ENCODE measurements around the gene PLXDC1.
A peak's percentile ranks its signal among the peaks of the same experiment; 100 is the strongest.
"Not testable (repeated sequence)": the region's sequence is repeated elsewhere in the genome, so short reads cannot be mapped to it uniquely, and the experiment has no call there.

Gene PLXDC1

GRCh38 chr17:39071573-39071972, 79.9 kb downstream of the PLXDC1 start:
- peaks cover 5% of the 10 kb centered on the region for H3K4me1 Mint-ChIP-seq (ENCODE audit: low read depth)
- H3K36me3 Mint-ChIP-seq: peaks cover 3% of the 10 kb centered on the region
- H3K27ac Mint-ChIP-seq: no peak overlapping the region

GRCh38 chr17:39069114-39069756, 82.2 kb downstream of the PLXDC1 start:
- Mint-ChIP-seq H3K4me3 (no peak overlapping the region), H3K4me1 (ENCODE audit: low read depth) (peaks cover 5% of the 10 kb centered on the region), H3K9me3 (ENCODE audit: low read depth) (no peaks in the 10 kb centered on the region), H3K36me3 (no peaks in the 10 kb centered on the region), H3K27me3 (no peaks in the 10 kb centered on the region), H3K27ac (no peak overlapping the region)

More at GRCh38 chr17:39071573-39071972, 79.9 kb downstream of the PLXDC1 start:
- H3K9me3 Mint-ChIP-seq (ENCODE audit: low read depth): no peaks in the 10 kb centered on the region
- H3K27me3 Mint-ChIP-seq: no peaks in the 10 kb centered on the region
- no peak overlapping the region for H3K4me3 Mint-ChIP-seq

GRCh38 chr17:39064819-39065218, 86.6 kb downstream of the PLXDC1 start:
- no peaks in the 10 kb centered on the region for H3K36me3 Mint-ChIP-seq
- no peak overlapping the region for H3K4me3 Mint-ChIP-seq
- H3K4me1 Mint-ChIP-seq (ENCODE audit: low read depth): peaks cover 5% of the 10 kb centered on the region
- H3K27me3 Mint-ChIP-seq: no peaks in the 10 kb centered on the region
- H3K9me3 Mint-ChIP-seq (ENCODE audit: low read depth): no peaks in the 10 kb centered on the region
- no peak overlapping the region for H3K27ac Mint-ChIP-seq

GRCh38 chr17:39064374-39064773, 87.1 kb downstream of the PLXDC1 start:
- Mint-ChIP-seq H3K27ac (no peak overlapping the region), H3K4me3 (no peak overlapping the region), H3K4me1 (ENCODE audit: low read depth) (peaks cover 2% of the 10 kb centered on the region), H3K36me3 (no peaks in the 10 kb centered on the region), H3K9me3 (ENCODE audit: low read depth) (no peaks in the 10 kb centered on the region), H3K27me3 (no peaks in the 10 kb centered on the region)

- H3K27ac Mint-ChIP-seq: no peak overlapping the region
- no peaks in the 10 kb centered on the region for H3K36me3 Mint-ChIP-seq
These were observed 87.8 kb downstream of the PLXDC1 start for GRCh38 chr17:39063681-39064069.

GRCh38 chr17:39062846-39063680, 88.4 kb downstream of the PLXDC1 start:
- no peak overlapping the region for H3K4me3 Mint-ChIP-seq
- no peaks in the 10 kb centered on the region for H3K9me3 Mint-ChIP-seq (ENCODE audit: low read depth)
- H3K27ac Mint-ChIP-seq: no peak overlapping the region
- H3K27me3 Mint-ChIP-seq: no peaks in the 10 kb centered on the region
- H3K36me3 Mint-ChIP-seq: no peaks in the 10 kb centered on the region
- H3K4me1 Mint-ChIP-seq (ENCODE audit: low read depth): no peaks in the 10 kb centered on the region

More at GRCh38 chr17:39063681-39064069, 87.8 kb downstream of the PLXDC1 start:
- Mint-ChIP-seq H3K4me3 (no peak overlapping the region), H3K4me1 (ENCODE audit: low read depth) (no peaks in the 10 kb centered on the region), H3K9me3 (ENCODE audit: low read depth) (no peaks in the 10 kb centered on the region), H3K27me3 (no peaks in the 10 kb centered on the region)

- no peaks in the 10 kb centered on the region for H3K9me3 Mint-ChIP-seq (ENCODE audit: low read depth)
- H3K27ac Mint-ChIP-seq: no peak overlapping the region
- no peak overlapping the region for H3K4me3 Mint-ChIP-seq
These were observed 92.9 kb downstream of the PLXDC1 start for GRCh38 chr17:39058524-39058923.

GRCh38 chr17:39057701-39058206, 93.7 kb downstream of the PLXDC1 start:
- Mint-ChIP-seq H3K4me1 (ENCODE audit: low read depth) (peaks cover 7% of the 10 kb centered on the region), H3K4me3 (peak overlapping the region; percentile 87), H3K36me3 (no peaks in the 10 kb centered on the region), H3K27me3 (no peaks in the 10 kb centered on the region), H3K27ac (no peak overlapping the region), H3K9me3 (ENCODE audit: low read depth) (no peaks in the 10 kb centered on the region)

More at GRCh38 chr17:39058524-39058923, 92.9 kb downstream of the PLXDC1 start:
- H3K27me3 Mint-ChIP-seq: no peaks in the 10 kb centered on the region
- H3K36me3 Mint-ChIP-seq: no peaks in the 10 kb centered on the region
- peaks cover 7% of the 10 kb centered on the region for H3K4me1 Mint-ChIP-seq (ENCODE audit: low read depth)

GRCh38 chr17:39054111-39054645, 97.3 kb downstream of the PLXDC1 start:
- H3K27ac Mint-ChIP-seq: no peak overlapping the region
- peaks cover 7% of the 10 kb centered on the region for H3K4me1 Mint-ChIP-seq (ENCODE audit: low read depth)
- no peak overlapping the region for H3K4me3 Mint-ChIP-seq
- no peaks in the 10 kb centered on the region for H3K9me3 Mint-ChIP-seq (ENCODE audit: low read depth)
- peaks cover 2% of the 10 kb centered on the region for H3K27me3 Mint-ChIP-seq
- no peaks in the 10 kb centered on the region for H3K36me3 Mint-ChIP-seq

GRCh38 chr17:39052423-39052822, 99.0 kb downstream of the PLXDC1 start:
- not testable (repeated sequence) for H3K9me3 Mint-ChIP-seq (ENCODE audit: low read depth); H3K27me3 Mint-ChIP-seq; H3K4me1 Mint-ChIP-seq (ENCODE audit: low read depth); H3K4me3 Mint-ChIP-seq; H3K36me3 Mint-ChIP-seq; H3K27ac Mint-ChIP-seq

- peaks cover 2% of the 10 kb centered on the region for H3K27me3 Mint-ChIP-seq
- no peak overlapping the region for H3K27ac Mint-ChIP-seq
- peaks cover 6% of the 10 kb centered on the region for H3K36me3 Mint-ChIP-seq
- no peaks in the 10 kb centered on the region for H3K9me3 Mint-ChIP-seq (ENCODE audit: low read depth)
- no peaks in the 10 kb centered on the region for H3K4me1 Mint-ChIP-seq (ENCODE audit: low read depth)
- no peak overlapping the region for H3K4me3 Mint-ChIP-seq
These were observed 100.3 kb downstream of the PLXDC1 start for GRCh38 chr17:39051001-39051585.

GRCh38 chr17:39045948-39046679, 105.3 kb downstream of the PLXDC1 start:
- H3K4me3 Mint-ChIP-seq: no peak overlapping the region
- no peak overlapping the region for H3K27ac Mint-ChIP-seq
- peaks cover 6% of the 10 kb centered on the region for H3K36me3 Mint-ChIP-seq
- H3K4me1 Mint-ChIP-seq (ENCODE audit: low read depth): no peaks in the 10 kb centered on the region
- no peaks in the 10 kb centered on the region for H3K9me3 Mint-ChIP-seq (ENCODE audit: low read depth)
- peaks cover 2% of the 10 kb centered on the region for H3K27me3 Mint-ChIP-seq

- Mint-ChIP-seq H3K36me3 (no peaks in the 10 kb centered on the region), H3K27me3 (peaks cover 3% of the 10 kb centered on the region), H3K9me3 (ENCODE audit: low read depth) (no peaks in the 10 kb centered on the region), H3K27ac (no peak overlapping the region), H3K4me3 (no peak overlapping the region), H3K4me1 (ENCODE audit: low read depth) (no peaks in the 10 kb centered on the region)
These were observed 115.4 kb downstream of the PLXDC1 start for GRCh38 chr17:39036009-39036408.

- H3K4me3 Mint-ChIP-seq; H3K9me3 Mint-ChIP-seq (ENCODE audit: low read depth); H3K27me3 Mint-ChIP-seq; H3K4me1 Mint-ChIP-seq (ENCODE audit: low read depth); H3K36me3 Mint-ChIP-seq; H3K27ac Mint-ChIP-seq: not testable (repeated sequence)
These were observed 115.9 kb downstream of the PLXDC1 start for GRCh38 chr17:39035578-39035977.

Measured in activated naive CD8-positive, alpha-beta T cell (primary cell).